SK-N-SH treated with all-trans-retinoic acid at 6 μM for 48 hours (cell line): Measurements from ENCODE around the gene FCRLB.

ENCODE experiments used
- ARNTL ChIP-seq: fragments of 450-650 bp; formaldehyde crosslinking; IDR thresholded peaks from 2 replicates; pipeline ENCODE4 v1.5.0; 2020; ENCODE audit warnings: low read depth, mild to moderate bottlenecking, moderate library complexity, borderline replicate concordance
- ISL1 ChIP-seq: fragments of 250-450 bp; sonication (Bioruptor Pico); IDR thresholded peaks from 2 replicates; pipeline ENCODE4 v2.1.2; 2022; ENCODE audit warnings: mild to moderate bottlenecking, moderate library complexity
- PATZ1 ChIP-seq: fragments of 250-450 bp; sonication (Bioruptor Pico); IDR thresholded peaks from 2 replicates; pipeline ENCODE4 v1.8.0; 2020; ENCODE audit warnings: mild to moderate bottlenecking, moderate library complexity, borderline replicate concordance
- PPARA ChIP-seq: fragments of 250-450 bp; sonication (Bioruptor Pico); IDR thresholded peaks from 2 replicates; pipeline ENCODE4 v1.5.0; 2020; ENCODE audit warnings: mild to moderate bottlenecking, borderline replicate concordance
- RARB ChIP-seq: fragments of 250-450 bp; sonication (Bioruptor Pico); IDR thresholded peaks from 2 replicates; pipeline ENCODE4 v1.8.0; 2021; ENCODE audit warnings: mild to moderate bottlenecking, moderate library complexity
- ZC3H10 ChIP-seq: fragments of 250-450 bp; sonication (Bioruptor Pico); IDR thresholded peaks from 2 replicates; pipeline ENCODE4 v1.5.1; 2021; ENCODE audit warnings: mild to moderate bottlenecking, moderate library complexity
- ZNF565 ChIP-seq: fragments of 450-650 bp; formaldehyde crosslinking; conservative IDR thresholded peaks from 2 replicates; pipeline ENCODE4 v1.5.0; 2020; ENCODE audit warnings: low read depth, mild to moderate bottlenecking, moderate library complexity
- ZNF8 ChIP-seq: fragments of 450-650 bp; formaldehyde crosslinking; IDR thresholded peaks from 2 replicates; pipeline ENCODE4 v1.5.0; 2020; ENCODE audit warnings: mild to moderate bottlenecking, moderate library complexity
- TF ChIP-seq, protein P1 (sequence below): fragments of 250-450 bp; sonication (Bioruptor Pico); IDR thresholded peaks from 2 replicates; pipeline ENCODE4 v1.8.0; 2021; ENCODE audit warnings: low read depth, mild to moderate bottlenecking, moderate library complexity, borderline replicate concordance

GRCh38 chr1:161737625-161738024, 16.3 kb downstream of the FCRLB start:
- TF ChIP-seq PPARA (CRISPR knock-in tag), result no peak
- TF ChIP-seq PATZ1 (CRISPR knock-in tag), result no peak
- TF ChIP-seq, protein P1, sequence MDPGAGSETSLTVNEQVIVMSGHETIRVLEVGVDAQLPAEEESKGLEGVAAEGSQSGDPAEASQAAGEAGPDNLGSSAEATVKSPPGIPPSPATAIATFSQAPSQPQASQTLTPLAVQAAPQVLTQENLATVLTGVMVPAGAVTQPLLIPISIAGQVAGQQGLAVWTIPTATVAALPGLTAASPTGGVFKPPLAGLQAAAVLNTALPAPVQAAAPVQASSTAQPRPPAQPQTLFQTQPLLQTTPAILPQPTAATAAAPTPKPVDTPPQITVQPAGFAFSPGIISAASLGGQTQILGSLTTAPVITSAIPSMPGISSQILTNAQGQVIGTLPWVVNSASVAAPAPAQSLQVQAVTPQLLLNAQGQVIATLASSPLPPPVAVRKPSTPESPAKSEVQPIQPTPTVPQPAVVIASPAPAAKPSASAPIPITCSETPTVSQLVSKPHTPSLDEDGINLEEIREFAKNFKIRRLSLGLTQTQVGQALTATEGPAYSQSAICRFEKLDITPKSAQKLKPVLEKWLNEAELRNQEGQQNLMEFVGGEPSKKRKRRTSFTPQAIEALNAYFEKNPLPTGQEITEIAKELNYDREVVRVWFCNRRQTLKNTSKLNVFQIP (CRISPR knock-in tag), result no peak
- no peak for TF ChIP-seq ZNF8
- no peak for TF ChIP-seq ISL1 (CRISPR knock-in tag)
- no peak for TF ChIP-seq RARB (CRISPR knock-in tag)
- TF ChIP-seq ZNF565 (CRISPR knock-in tag), result no peak
- TF ChIP-seq ARNTL (CRISPR knock-in tag), result no peak
- TF ChIP-seq ZC3H10 (CRISPR knock-in tag), result no peak
